Measurements from ENCODE around the gene DNAH9.
"Not testable (repeated sequence)": the region's sequence is repeated elsewhere in the genome, so short reads cannot be mapped to it uniquely, and the experiment has no call there.

The DNAH9 gene

DNA sequence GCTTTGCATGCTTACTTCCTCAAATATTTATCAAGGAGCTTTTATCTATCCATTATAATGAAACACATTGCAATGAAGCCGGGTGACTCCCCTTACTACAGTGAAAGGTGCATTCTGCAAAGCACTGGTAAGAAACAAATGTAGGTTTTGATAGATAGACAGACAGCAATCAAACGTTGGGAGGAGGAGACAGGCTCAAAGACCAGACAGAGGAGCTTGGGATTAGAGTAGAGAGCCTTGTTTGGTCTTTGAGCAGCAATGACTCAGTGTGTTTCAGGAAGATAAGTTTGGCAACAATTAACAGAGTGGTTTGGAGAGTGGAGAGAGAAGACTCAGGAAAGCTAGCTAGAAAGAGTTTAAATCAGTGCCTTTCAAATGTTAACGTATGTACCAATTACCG, 330.2 kb downstream of the DNAH9 start:
- DNase-seq = no peak

DNA sequence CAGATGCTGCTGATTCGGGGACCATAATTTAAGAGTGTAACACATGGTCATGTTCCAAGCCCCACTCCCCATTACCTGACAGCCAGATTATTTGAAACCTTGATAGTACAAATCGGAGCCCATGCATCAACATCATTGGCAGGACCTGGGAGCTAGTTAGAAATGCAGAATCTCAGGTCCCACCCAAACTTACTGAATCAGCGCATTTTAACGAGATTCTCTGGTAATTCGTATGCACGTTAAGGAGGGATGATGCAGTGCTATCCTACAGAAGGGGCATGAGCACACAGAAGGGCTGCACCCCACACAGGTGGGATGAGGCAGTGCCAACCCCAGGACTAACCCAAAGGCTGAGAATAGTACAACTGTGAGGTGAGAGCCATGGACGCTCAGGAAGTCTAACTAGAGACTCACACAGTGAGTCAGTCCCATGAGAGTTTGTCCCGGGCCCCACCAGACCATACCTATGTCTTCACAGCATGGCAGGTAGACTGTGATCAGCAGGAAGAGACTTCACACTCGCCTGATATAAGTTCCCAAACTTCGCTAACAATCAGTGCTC, 334.1 kb downstream of the DNAH9 start:
- no peak for DNase-seq

DNA sequence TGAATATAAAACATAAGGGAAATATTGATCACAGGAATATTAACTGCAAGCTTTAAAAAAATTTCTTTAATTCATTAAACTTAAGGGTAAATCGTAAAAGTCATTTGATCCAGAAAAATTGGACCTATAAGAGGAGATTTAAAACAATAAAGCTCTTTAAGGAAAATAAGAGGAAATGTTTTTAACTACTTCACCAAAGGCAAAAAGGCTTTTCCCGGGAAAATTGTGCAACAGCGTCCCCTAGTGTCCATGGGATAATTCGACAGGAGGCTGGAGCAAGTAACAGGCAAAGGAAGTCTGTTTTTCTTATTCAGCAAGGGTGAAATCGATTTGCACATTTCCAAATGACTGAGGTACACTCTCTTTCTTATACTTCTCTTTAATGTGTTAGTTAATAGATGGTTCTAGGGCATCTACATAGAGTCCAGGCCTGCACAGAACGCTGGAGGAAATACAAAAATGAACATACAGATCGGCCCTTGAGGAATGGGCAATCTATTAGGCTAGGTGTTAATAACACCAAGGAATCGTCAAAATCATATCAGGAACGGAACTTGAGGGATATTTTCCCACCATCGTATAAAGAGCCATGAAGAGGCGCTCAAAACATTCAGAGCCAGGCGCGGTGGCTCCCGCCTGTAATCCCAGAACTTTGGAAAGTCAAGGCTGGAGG, 337.6 kb downstream of the DNAH9 start:
- DNase-seq = peak; percentile 12 to 60

DNA sequence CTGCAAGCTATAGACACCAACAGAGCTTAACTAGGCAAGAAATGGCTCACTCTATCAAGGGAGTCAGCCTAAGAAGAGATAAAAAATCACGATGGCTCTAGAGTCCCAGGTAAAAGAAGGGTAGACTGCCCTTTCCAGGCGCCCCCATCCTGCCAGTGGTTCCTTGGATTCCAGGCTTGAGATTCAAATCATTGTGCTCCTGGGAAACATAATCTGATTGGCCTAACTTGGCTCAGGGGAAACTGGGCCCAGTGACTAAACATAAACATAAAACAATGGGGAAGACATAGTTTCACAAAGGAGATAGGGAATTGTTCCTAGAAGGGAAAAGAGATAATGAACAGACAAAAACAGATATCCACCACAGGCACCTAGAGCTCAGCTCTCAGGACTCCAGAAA, 342.6 kb downstream of the DNAH9 start:
- no peak for DNase-seq

DNA sequence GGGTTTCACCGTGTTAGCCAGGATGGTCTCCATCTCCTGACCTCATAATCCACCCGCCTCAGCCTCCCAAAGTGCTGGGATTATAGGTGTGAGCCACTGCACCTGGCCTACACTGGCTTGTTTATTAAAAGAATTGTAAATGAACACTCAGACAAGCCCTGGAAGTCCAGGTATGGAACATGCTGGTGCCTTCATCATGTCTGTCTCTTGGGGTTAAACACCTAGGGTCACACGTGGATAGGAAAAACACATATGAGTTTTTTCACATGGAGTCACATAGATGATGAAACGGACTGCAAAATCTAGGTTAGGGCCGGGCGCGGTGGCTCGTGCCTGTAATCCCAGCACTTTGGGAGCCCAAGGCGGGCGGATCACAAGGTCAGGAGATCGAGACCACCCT, 344.8 kb downstream of the DNAH9 start:
- DNase-seq = not testable (repeated sequence)

DNA sequence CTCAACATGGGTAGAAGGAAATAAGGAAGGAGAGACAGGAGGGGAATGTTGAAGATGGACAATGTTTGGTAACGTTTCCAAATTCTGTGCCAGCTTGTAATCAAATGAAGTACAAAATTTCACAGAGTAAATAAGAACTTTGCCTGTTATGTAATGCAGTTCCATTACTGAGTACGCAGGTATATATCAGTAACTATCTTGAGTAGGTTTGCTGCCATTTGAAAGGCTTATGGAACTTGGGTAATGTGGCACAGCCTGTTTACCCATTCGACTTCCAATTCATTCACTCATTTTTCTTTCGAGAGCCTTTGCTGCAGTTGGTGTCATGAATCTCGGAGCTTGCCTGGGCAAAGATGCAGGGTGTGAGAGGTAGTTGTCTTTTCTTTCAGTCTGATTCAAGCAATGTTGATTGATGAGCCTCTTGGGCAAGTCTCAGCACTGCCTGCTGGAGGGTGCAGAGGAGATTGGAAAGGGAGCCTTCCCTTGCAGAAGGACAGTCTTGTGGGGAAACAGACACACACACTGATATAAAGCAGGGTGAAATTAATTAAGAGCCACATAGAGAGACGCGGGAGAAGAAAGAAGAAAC, 345.6 kb downstream of the DNAH9 start:
- no peak for DNase-seq

DNA sequence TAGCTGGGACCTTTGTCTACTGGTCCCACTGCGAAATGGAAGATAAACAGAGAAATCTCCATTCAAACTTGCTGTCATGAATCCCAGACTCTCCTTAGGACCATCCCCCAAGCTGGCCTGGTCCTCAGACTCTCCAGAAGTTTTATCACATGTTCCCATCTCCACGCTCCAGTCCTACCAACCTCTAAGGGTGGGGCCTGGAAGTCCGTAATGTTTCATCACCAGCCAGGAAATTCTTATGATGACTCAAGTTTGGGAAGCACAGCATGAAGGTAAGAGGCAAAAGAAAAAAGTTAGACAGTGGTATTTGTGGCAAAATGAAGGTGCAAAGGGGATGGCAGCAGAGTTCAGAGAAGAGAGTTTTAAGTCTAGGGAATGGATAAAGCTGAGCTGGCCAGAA, 346.3 kb downstream of the DNAH9 start:
- no peak for DNase-seq

DNA sequence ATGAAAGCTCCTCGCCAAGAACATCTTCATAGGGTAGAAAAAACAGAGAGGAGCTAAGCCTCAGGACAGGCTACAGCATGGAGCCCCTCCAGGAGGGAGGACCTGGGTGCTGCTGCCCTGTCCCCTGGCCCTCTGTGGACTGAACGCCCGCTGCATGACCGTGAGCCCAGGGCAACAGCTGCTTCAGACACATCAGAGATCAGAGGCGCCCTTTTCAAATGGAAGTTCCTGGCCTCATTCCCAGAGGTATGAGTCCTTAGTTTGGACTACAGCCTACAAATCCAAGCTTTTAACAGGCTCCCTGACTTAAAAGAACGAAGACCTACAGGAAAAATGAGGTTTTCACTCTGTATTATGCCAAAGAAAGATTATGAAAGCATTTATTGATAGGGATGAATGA, 350.5 kb downstream of the DNAH9 start:
- DNase-seq = no peak

DNA sequence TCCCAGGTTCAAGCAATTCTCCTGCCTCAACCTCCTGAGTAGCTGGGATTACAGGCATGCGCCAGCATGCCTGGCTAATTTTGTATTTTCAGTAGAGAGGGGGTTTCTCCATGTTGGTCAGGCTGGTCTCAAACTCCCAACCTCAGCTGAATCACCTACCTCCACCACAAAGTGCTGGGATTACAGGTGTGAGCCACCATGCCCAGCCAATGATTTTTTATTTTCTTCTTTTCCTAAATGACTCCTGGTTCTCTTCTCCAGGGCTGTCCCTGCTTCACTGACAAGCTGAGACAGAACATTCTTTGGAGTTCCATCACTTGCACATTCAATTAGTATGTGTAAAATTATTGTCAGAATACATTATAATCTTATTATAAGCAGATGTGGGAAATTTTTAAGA, 351.3 kb downstream of the DNAH9 start:
- not testable (repeated sequence) for DNase-seq

DNA sequence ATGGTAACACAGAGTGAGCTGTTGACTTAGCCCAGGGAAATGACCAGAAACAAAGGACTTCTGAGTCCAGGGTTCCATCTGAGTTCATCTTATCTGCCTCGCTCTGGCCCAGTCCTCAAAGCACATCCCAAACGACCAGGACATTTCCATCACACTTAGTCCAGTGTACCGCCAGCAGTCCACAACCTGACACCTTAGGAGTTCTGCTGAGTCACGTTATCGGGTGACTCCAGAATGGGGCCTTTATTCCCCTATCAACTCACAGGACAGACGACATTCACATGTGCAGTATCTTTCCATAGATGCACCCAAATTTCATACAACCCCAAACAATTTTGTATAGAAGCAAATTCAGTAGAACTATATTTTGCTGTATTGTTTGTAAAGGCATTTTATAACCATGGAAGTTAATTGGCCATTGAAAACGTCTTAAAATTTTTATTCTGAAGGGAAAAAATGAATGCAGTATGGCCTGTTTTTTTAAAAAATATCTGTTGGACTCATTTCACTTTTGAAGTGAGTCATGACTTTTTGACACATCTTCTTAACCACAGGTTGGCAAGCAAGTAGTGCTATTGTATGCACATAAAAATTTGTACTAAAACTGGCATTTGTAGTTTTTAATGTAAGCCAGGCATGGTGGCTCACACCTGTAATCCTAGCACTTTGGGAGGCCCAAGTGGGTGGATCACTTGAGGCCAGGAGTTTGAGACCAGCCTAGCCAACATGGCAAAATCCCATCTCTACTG, 352.7 kb downstream of the DNAH9 start:
- DNase-seq = no peak

DNA sequence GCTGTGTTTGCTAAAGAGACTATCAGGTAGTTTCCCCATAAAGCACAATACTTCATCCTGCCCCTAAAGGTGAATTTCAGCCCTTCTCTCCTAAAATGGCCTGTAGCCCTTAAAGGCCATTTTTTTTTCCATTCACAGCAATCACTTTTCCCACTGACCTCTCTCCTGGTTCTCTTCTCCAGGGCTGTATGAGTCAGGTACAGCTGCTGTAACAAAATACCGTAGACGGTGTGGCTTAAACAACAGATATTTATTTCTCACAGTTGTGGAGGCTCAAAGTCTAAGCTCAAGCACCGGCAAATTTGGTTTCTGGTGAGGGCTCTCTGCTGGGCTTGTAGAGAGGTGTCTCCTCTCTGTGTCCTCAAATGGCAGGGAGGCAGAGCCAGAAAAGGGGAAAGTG, 354.3 kb downstream of the DNAH9 start:
- no peak for DNase-seq

DNA sequence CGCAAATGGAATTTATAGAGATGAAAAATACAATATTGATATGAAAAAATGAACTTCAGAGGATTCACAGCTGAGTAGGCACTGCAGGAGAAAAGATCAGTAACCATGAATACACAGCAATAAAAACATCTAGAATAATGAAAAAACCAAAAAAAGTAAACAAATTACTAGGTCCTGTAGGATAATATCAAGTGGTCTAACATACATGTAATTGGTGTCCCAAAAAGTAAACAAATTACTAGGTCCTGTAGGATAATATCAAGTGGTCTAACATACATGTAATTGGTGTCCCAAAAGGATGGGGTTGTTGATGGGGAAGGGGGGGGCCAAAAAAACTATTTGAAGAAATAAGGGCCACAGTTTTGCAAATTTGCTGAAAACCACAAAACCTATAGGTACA, 355.7 kb downstream of the DNAH9 start:
- DNase-seq = no peak

DNA sequence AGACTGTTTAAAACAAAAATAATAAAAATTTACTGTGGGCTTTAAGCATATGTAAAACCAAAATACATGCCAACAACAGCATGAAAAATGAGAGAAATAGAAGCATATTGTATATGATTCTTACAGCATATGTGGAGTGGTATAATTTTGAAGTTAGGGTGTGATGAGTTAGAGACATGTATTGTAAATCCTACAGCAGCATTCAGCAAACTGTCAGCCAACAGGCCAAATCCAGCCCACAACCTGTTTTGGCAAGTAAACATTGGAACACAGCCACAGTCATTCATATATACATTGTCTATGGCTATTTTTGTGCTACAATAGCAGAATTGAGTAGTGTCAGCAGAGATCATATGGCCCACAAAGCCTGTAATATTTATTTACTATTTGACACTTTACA, 356.7 kb downstream of the DNAH9 start:
- no peak for DNase-seq

DNA sequence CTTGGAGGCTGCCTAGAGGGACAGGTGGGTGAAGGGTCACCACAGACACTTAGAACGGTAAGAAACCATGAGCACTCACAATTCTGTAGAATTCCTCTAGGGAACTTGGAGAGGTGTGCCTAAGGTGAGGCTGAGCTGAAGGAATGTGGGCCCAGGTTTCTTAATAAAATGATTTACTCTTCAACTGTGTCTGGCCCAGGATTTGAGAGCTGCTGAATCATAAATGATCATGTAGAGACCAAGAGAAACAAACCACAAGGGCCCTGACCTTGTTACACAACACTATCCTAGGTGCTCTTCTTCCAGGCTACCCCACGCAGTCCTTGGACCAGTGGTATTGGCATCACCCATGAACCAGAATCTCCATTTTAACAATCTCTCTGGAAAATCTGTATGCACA, 371.3 kb downstream of the DNAH9 start:
- DNase-seq = no peak

DNA sequence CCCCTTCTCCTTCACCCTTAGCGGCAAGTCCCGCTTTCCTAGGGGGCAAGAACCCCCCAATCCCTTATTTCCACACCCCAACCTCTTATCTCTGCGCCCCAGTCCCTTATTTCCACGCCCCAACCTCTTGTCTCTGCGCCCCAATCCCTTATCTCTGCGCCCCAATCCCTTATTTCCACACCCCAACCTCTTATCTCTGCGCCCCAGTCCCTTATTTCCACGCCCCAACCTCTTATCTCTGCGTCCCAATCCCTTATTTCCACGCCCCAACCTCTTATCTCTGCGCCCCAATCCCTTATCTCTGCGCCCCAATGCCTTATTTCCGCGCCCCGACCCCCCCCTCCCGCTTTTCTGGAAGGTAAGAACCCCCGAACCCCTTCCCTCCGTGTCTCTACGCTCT, 374.5 kb downstream of the DNAH9 start:
- not testable (repeated sequence) for DNase-seq

DNA sequence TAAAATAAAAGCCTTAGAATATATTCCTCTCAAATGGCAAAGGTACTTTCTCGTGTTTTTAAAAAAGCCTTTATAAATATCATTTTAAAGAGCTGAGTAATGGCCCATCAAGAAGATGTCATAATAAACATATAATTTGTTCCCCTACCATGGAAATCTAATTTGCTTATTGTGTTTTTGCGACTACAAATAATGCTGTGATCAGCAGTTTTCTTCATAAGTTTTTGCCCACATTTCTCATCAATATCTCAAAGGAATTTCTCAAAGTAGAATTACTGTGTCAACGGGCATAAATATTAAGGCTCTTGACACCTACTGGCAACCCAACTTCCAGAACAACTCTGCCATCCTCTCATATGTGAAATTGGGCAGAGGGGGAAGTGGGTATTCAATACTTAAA, 381.5 kb downstream of the DNAH9 start:
- no peak for DNase-seq

DNA sequence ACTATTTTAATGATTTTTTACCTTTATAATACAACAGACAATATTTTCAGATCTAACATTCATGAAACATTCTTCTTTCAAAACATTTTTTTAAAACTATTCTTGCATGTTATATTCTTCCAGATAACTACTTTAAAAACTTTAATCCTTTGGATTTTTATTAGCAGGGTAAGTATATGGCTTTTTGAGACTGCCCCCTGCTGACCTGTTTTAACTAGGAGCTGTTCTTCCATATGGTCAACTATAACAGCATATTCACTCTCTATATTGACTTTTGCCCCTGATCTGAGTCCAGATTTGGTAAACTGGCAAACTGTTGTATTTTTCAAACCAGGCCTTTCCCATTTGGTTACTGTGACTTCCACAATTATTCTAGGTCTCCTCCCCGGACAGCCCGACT, 382.5 kb downstream of the DNAH9 start:
- DNase-seq = no peak

DNA sequence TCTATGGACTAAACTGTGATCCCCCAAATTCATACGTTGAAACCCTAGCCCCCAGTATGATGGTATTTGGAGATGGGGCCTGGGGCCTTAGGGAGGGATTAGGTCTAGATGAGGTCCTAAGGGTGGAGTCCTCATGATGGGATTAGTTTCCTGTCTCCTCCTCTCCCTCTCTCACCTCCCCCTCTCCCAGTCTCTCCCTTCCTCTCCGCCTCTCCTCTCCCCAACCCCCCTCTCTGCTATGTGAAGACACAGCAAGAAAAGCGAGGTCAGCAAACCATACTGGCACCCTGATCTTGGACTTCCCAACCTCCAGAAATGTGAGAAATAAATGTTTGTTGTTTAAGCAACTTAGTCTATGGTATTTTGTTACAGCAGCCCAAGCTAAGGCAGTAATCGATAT, 383.6 kb downstream of the DNAH9 start:
- DNase-seq = no peak

DNA sequence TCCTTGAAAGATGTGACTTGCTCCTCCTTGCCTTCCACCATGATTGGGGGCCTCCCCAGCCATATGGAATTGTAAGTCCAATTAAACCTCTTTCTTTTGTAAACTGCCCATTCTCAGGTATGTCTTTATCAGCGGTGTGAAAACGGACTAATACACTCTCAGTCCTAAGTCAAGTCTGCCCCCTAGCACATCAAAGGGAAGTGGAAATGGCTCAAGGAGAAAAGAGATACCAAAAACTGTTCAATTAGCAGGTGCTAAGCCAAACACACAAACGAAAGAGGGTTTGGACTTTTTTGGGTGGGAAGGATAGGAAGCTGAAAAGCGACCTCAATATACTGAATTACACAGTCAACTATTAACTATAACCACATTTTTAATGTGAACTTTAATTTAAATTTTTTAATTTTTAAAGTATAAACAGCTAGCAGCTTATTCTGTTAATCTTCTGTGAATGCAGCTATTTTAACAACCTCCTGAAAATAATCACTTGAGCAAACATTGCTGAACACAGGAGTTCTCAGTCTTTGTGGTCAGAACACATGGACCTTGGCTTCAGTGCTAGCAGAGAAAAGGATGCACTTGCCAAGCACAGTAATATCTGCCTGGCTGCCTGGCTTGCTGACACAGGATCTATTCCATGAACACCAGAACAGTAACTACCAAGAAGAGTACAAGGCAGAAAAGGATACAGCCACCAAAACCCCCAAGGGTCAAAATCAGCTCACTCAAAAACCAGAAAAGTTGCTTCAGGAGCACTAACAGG, 388.1 kb downstream of the DNAH9 start:
- DNase-seq = no peak

DNA sequence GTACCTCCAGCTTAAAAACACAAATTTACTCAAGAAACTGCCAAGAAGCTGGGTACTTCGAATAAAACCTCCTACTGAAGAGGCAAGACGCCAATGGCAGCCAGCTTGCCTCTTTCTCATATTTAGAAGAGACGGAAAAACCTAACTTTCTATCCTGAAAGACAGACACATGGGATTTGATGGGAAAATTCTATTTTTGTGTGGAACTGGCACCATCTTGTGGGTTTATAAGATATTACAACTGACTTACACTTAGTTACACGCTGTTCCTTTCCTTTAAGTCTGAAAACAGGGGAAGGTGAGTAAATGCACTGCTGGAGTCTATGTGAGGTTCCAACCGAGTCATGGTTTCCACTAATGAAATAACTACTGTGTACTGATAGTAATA, 388.7 kb downstream of the DNAH9 start:
- peak in 1 of 2 donors; percentile 28 for DNase-seq

DNA sequence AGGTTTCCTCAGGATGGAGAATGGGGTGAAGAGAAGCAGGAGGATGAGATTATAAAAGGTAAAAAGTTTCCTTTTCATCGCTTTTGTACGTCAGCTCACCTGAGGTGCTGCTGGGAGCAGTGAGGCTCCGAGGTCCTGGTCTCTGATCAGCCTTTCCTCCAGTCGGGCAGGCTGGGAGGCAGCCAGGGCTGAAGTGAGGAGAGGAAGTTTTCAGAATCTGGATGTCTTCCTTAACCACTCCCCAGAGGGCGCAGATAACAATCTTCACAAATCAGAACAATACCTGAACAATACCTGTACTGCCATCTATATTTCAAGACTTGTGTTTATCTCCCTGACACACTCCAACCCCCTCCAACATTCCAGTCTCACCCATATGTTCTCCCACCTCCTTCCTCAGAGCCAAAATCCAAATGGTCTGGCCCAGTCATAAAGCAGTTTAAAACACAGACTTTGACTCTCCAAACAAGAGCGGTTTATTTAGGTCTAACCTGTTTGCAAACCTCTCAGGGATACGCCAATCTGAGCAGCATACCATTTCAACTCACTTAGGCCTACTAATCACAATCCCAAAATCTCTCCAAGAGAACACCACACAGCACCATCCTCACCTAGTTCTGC, 392.2 kb downstream of the DNAH9 start:
- no peak for DNase-seq

DNA sequence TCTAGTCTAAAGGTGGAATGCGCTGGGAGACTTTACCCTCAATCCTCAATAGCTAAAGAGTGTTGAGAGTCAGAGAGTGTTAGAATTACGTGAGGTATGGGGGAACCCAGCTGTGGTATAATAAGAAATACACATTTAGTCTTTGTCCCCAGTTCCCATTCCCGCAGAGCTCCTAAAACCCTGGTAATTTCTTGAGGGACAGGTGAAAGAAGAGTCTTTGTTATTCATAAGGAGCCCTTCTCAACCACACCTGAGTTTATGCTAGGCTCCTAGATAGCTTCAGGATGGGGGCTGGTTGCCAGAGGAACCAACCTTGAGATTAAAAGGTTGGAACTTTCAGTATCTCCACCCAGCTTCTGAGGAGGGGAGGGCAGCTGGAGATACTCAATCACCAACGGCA, 393.2 kb downstream of the DNAH9 start:
- no peak for DNase-seq

DNA sequence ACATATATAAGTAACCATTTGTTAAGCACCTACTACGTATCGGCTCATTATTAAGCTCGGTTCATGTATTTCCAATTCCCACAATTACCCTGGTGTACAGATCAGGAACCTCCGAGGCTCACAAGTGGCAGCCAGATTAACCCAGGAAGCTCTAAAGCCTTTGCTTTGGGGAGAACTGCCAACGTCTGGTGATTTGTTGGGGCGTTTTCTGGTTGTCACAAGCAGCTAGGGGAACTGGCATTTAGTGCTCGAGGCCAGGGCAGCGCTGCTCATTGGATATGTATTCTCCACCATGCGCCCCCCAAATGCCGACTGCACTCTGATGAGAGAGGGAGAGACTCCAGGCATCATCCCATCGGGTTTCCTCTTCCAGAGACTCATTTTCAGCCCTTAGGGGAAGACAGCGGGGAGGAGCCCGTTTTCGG, 398.5 kb downstream of the DNAH9 start:
- peak; percentile 70 to 74 for DNase-seq

All from inflammatory macrophage treated with lipopolysaccharide for 1 hour (primary cell).